Right lobe of liver (tissue), 4 donors: ENCODE measurements around the gene DLEC1.

Experiments used
- POLR2A ChIP-seq: fragments of 450-650 bp; IDR thresholded peaks from one replicate; pipeline ENCODE4 v1.6.1; 2017; ENCODE audit warnings: antibody characterized with exemption, mild to moderate bottlenecking
- TF ChIP-seq, protein P1 (sequence below), 4 donors: fragments of 200-600 bp in 3 of 4; fragments of 450-650 bp in 1 of 4; IDR thresholded peaks; one replicate each; pipeline versions ENCODE4 v1.5.1 to v1.8.0; 2016 to 2022; ENCODE audit warnings: antibody characterized with exemption in 4 of 4, mild to moderate bottlenecking in 2 of 4
- donor health status: DM: no; HTN: no; CAD: no.
- donor health status: DM: no; HTN: no; CAD: no.
- donor health status: DM: no; HTN: yes; CAD: no.

DNA sequence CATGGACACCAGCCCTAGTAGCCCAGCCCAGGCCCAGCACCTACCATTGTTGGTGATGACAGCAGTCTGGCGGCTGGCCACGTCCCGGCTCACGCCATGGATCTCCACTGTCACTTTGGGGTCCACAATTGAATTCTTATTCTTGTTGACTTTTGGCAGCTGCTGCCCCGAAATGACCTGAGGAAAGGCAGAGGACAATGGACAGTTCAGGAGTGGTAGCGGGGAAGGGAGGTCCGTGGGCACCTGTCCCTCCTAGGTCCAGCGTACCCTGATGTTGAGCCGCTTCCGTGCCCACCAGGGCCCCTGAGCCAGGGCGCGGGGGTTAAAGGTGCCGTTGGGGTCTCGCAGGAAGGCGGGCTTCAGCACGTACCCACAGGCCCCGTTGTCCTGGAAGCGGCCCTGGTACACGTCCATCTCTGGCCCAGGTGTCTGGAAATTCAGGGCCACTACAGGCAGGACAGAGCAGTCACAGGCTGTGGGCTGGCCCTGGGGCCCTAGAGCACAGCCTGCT, 30.8 kb upstream of the DLEC1 start:
- TF ChIP-seq, protein P1, sequence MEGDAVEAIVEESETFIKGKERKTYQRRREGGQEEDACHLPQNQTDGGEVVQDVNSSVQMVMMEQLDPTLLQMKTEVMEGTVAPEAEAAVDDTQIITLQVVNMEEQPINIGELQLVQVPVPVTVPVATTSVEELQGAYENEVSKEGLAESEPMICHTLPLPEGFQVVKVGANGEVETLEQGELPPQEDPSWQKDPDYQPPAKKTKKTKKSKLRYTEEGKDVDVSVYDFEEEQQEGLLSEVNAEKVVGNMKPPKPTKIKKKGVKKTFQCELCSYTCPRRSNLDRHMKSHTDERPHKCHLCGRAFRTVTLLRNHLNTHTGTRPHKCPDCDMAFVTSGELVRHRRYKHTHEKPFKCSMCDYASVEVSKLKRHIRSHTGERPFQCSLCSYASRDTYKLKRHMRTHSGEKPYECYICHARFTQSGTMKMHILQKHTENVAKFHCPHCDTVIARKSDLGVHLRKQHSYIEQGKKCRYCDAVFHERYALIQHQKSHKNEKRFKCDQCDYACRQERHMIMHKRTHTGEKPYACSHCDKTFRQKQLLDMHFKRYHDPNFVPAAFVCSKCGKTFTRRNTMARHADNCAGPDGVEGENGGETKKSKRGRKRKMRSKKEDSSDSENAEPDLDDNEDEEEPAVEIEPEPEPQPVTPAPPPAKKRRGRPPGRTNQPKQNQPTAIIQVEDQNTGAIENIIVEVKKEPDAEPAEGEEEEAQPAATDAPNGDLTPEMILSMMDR (IDR thresholded peaks at IDR 0.05): no peak
- TF ChIP-seq POLR2A: no peak
